Measurements from ENCODE around the gene PSD2. TPM values are rescaled to one million over a fixed set of nuclear protein-coding genes. Genes with fewer than 3 reads are reported as not detected.

PSD2 gene
- total RNA-seq, 1 experiment from 2014 or later: 0.79 TPM

- TF ChIP-seq SRF (IDR thresholded peaks at IDR 0.05; ENCODE audit: low read depth) (no peak), EZH2 (IDR thresholded peaks at IDR 0.05) (no peak), CEBPB (IDR thresholded peaks at IDR 0.05; ENCODE audit: low read depth) (no peak), SP1 (IDR thresholded peaks at IDR 0.05; ENCODE audit: low read depth) (no peak), POLR2A (IDR thresholded peaks at IDR 0.05; ENCODE audit: borderline replicate concordance, extremely low read depth, insufficient read depth, insufficient read length) (peak; percentile 34), SIN3A (IDR thresholded peaks at IDR 0.05; ENCODE audit: low read depth) (no peak), EZH2phosphoT487 (IDR thresholded peaks at IDR 0.05; ENCODE audit: borderline replicate concordance) (no peak), RAD21 (IDR thresholded peaks at IDR 0.05; ENCODE audit: low read depth) (no peak), REST (IDR thresholded peaks at IDR 0.05; ENCODE audit: low read depth) (no peak), MAX (IDR thresholded peaks at IDR 0.05) (peak; percentile 72), ZFX (IDR thresholded peaks at IDR 0.05) (peak; percentile 50), ELF1 (IDR thresholded peaks at IDR 0.05; ENCODE audit: borderline replicate concordance, low read depth) (no peak)
Observed at GRCh38 chr5:139847790-139848507, 52.3 kb downstream of the PSD2 start (continued).
